Stimulated activated CD8-positive, alpha-beta memory T cell treated with anti-CD3 and anti-CD28 coated beads, Interleukin-15, amount 100 ng/mL, for 48 hours (primary cell): Measurements from ENCODE around the gene TMX3.

Experiments
- DNase-seq, 2 donors: peaks; one replicate each; pipeline ENCODE4 v3.0.0-alpha.2; 2020; ENCODE audit warnings: low read depth in 2 of 2

The TMX3 gene, protein sequence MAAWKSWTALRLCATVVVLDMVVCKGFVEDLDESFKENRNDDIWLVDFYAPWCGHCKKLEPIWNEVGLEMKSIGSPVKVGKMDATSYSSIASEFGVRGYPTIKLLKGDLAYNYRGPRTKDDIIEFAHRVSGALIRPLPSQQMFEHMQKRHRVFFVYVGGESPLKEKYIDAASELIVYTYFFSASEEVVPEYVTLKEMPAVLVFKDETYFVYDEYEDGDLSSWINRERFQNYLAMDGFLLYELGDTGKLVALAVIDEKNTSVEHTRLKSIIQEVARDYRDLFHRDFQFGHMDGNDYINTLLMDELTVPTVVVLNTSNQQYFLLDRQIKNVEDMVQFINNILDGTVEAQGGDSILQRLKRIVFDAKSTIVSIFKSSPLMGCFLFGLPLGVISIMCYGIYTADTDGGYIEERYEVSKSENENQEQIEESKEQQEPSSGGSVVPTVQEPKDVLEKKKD

GRCh38 chr18:68714712-68715496 is at the start of gene TMX3:
Gene TMX3 (minus strand): TSS chr18:68715108. CDS start chr18:68714981, 127 bp downstream.
- peak; percentile 92 to 93 for DNase-seq

- DNase-seq = no peak
Observed at GRCh38 chr18:68764016-68764415, 49.1 kb upstream of the TMX3 start.

- DNase-seq = no peak
Observed at GRCh38 chr18:68763083-68763482, 48.2 kb upstream of the TMX3 start.

- DNase-seq = no peak
Observed at GRCh38 chr18:68759308-68759707, 44.4 kb upstream of the TMX3 start.

DNA sequence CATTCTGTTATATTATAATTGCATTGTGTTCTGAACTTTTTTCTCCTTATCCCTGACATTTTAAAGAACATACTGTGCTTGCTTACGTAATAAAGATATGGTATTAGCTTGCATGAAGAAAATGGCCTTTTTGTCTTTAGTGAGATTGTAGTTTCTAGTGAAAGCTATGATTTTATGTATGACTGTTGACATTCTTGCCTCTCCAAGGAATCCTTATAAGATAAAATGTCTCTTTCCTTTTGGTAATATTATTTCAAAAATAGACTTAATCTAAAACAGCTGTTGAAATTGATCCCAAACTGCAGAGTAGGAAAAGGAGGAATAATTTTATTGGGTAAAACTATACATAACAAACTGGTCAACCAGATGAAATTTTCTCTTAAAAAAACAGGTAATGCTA is 42.2 kb upstream of the TMX3 start:
- DNase-seq = no peak

DNA sequence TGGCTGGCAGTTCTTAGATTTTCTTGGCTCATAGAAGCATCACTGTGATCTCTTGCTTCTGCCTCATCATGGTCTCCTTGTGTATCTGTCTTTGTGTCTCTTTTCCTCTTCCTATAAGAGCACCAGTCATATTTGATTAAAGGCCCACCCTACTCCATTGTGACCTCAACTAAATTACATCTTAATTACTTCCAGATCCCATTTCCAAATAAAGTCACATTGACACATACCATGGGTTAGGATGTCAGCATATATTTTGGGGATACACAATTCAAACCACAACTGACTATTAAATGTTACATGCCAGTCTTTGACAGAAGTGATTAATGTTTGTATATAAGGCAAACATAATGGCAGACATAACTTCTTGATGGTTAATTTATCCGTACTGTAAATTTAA is 27.3 kb upstream of the TMX3 start:
- no peak for DNase-seq

- no peak for DNase-seq
Observed at GRCh38 chr18:68740966-68741365, 26.1 kb upstream of the TMX3 start.

GRCh38 chr18:68739462-68739861 is 24.6 kb upstream of the TMX3 start:
- no peak for DNase-seq

DNA sequence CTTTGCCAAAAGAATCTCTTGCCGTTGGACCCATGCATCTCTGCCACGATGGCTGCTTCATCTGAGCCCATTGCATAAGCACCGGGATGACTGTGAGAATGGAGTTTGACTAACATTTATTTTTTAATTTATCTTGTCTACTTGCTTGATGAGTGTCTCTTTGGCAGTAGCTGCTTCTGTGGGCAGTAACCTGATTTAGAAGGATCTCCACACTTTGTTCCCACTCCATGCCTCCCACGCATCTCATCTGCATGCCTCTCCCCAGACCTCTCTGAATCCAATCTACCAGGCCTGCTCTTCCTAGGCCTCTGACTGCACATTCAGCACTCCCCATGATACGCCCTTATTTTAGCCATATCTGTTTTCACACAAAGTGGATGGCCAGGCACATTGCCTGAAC is 23.7 kb upstream of the TMX3 start:
- no peak for DNase-seq

- DNase-seq = no peak
Observed at GRCh38 chr18:68735483-68736343, 20.8 kb upstream of the TMX3 start.

- DNase-seq = no peak
Observed at GRCh38 chr18:68734308-68734707, 19.4 kb upstream of the TMX3 start.

DNA sequence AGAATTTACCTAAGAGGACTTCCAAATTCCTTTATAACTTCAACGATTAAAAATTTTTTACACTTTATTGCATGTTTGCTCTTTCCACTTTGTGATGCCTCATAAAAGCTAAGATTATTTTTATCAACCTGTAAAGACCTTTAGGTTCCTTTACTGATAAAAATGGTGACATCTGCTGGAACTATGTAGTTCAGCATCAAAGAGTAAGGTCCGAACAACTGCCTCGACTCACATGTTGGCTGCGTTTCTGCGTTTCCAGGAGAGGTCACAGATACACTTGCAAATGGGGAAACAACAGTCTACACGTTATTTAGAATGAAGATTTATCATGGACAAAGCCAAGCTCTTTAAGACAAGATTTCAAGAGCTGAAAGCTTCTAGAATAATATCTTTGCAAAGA is 18.8 kb upstream of the TMX3 start:
- no peak for DNase-seq

DNA sequence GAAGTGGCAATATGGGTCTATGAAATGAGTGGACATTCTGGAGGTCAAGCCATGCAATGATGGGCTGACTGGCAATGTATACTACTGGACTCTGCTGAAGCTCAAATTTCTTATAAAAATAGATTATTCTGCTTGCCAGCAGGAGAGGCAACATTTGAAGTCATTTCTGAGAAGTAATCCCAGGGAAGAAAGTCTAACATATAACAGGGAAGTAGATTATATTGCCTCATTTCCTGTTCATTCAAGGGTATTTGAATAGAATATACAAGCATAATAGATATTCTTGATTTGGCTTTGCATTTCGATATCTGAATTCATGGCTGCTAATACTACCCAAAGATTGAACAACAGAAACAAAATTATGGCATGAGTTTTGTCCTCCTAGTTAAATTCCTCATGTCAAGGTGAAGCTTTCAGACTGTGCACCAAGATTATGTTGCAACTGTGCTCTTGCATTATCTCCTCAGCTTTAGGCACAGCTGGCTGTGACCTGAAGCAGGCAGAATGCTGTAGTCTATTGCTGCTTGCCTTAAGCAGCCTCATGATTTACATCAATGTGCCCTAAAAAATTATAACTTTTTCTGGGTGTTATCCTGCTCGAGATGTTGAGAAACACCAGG is 13.3 kb upstream of the TMX3 start:
- no peak for DNase-seq

- DNase-seq = no peak
Observed at GRCh38 chr18:68727506-68727905, 12.6 kb upstream of the TMX3 start.

DNA sequence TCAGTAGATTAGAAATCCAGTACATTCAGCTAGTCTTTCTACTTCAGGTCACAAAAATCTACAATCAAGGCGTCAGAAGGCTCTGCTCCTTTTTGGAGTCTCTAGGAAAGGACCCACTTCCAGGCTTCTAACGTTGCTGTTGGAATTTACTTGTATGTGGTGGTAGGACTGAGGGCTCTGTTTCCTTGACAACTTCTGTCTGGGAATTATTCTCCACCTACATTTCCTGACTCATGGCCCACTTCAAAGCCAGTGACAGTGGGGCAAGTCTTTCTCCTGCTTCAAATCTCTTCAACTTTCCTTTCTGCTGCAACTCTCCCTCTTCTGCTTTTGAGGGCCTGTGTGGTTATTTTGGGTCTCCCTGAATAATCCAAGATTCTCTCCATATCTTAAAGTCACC is 10.4 kb upstream of the TMX3 start:
- DNase-seq = no peak

DNA sequence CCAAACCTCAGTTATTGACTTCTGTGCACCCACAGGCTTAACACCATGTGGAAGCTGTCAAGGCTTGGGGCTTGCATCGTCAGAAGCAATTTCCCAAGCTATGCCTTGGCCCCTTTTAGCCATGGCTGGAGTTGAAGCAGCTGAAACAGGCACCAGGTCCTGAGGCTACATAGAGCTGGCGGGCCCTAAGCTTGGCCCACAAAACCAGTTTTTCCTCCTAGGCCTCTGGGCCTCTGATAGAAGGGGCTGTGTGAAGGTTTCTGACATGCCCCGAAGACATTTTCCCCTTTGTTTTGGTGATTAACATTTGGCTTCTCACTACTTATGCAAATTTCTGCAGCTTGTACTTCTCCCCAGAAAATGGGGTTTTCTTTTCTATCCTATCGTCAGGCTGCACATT is 9.1 kb upstream of the TMX3 start:
- no peak for DNase-seq

DNA sequence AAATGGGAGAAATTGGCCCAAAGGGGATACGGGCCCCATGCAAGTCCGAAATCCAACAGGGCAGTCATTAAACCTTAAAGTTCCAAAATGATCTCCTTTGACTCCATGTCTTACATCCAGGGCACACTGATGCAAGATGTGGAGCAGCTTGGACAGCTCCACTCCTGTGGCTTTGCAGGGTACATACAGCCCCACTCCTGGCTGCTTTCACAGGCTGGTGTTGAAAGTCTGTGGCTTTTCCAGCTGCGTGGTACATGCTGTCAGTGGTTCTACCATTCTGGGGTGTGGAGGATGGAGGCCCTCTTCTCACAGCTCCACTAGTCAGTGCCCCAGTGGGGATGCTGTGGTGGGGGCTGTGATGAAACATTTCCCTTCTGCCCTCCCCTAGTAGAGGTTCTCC is 8.6 kb upstream of the TMX3 start:
- DNase-seq = no peak

- no peak for DNase-seq
Observed at GRCh38 chr18:68722821-68723220, 7.9 kb upstream of the TMX3 start.

- no peak for DNase-seq
Observed at GRCh38 chr18:68721681-68722583, 7.0 kb upstream of the TMX3 start.

DNA sequence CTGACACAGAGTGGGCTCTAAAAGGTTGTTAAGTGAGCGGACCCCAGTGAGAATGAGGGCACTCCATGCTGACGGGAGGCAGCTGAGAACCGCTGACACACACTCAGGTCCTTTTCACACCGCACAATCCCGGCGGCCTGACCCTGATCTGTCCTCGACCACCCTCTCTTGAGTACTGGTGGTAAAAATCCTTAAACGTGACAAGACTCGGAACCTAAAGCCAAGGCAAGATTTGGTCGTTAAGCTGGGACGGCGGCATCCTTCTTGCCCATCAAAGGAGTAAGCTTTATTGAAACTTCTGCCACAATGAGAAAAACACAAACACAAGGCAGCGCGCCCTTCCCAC is 569 bp downstream of the TMX3 start:
- no peak for DNase-seq

- DNase-seq = no peak
Observed at GRCh38 chr18:68713796-68714195, 1.1 kb downstream of the TMX3 start.
